ENCODE measurements around the gene PRMT5. TPM values are rescaled to one million over a fixed set of nuclear protein-coding genes. Genes with fewer than 3 reads are reported as not detected.

The PRMT5 gene
- total RNA-seq, 1 experiment from 2014 or later = 107 TPM

GRCh38 chr14:22872833-22873520 is 56.2 kb downstream of the PRMT5 start:
- H3K36me3 ChIP-seq (ENCODE audit: control insufficient read depth, insufficient read depth, low read length) = peaks cover 7% of the 10 kb centered on the region
- Mint-ChIP-seq H3K27ac (ENCODE audit: unreplicated experiment) (peak overlapping the region; percentile 92), H3K4me1 (ENCODE audit: low read depth, unreplicated experiment) (peaks cover 8% of the 10 kb centered on the region), H3K4me3 (ENCODE audit: unreplicated experiment) (peak overlapping the region; percentile 82), H3K36me3 (ENCODE audit: insufficient read depth, unreplicated experiment) (peaks cover 19% of the 10 kb centered on the region), H3K9me3 (ENCODE audit: unreplicated experiment) (no peaks in the 10 kb centered on the region), H3K27me3 (ENCODE audit: insufficient read depth, unreplicated experiment) (no peaks in the 10 kb centered on the region)
- no peak for DNase-seq
- H3K9me3 ChIP-seq = no peaks in the 10 kb centered on the region
- H3K27me3 ChIP-seq (replicated peaks; ENCODE audit: control insufficient read depth, insufficient read depth, low read length) = no peaks in the 10 kb centered on the region
- peak overlapping the region; percentile 91 for H3K4me3 ChIP-seq (ENCODE audit: low read depth, low read length)
- intact Hi-C loops (cut with micrococcal nuclease; ENCODE audit: unreplicated experiment) = loop anchor here (1.0 to 5.0 kb wide), 5 partner anchors 27 to 311 kb away; partner anchors contain the start of genes AJUBA and RBM23
- TF ChIP-seq CTCF (IDR thresholded peaks at IDR 0.05; ENCODE audit: insufficient read depth in 1 of 2, low read depth in 1 of 2, low read length in 1 of 2, severe bottlenecking in 1 of 2, unreplicated experiment in 1 of 2) = peak in 1 of 2 experiments; percentile 8
- POLR2A ChIA-PET = interaction anchor here (0.6 kb wide), 3 partner anchors 29 to 443 kb away, joined by 3 read pairs; no protein-coding TSS in a partner anchor
- no TSS peak for BruUV-seq (replicated peaks)
- peaks cover 9% of the 10 kb centered on the region; the same call in 1 of the 2 replicates for H3K4me1 ChIP-seq
- CTCF ChIA-PET = interaction anchor here (0.6 to 1.4 kb wide), 6 partner anchors 10 to 488 kb away, joined by 3 to 7 read pairs (median 6); no protein-coding TSS in a partner anchor

GRCh38 chr14:22872033-22872832 is 56.9 kb downstream of the PRMT5 start:
- H3K4me3 ChIP-seq (ENCODE audit: low read depth, low read length) = peak overlapping the region; percentile 91
- intact Hi-C loops (cut with micrococcal nuclease; ENCODE audit: unreplicated experiment) = loop anchor here (1.0 to 5.0 kb wide), 5 partner anchors 28 to 310 kb away; partner anchors contain the start of genes AJUBA and RBM23
- peak; percentile 82 to 86 for DNase-seq
- H3K9me3 ChIP-seq = no peaks in the 10 kb centered on the region
- H3K4me1 ChIP-seq = peaks cover 9% of the 10 kb centered on the region; the same call in 1 of the 2 replicates
- peak overlapping the region; percentile 82 for H3K4me3 Mint-ChIP-seq (ENCODE audit: unreplicated experiment)
- H3K9me3 Mint-ChIP-seq (ENCODE audit: unreplicated experiment) = no peaks in the 10 kb centered on the region
- ChIA-PET CTCF (interaction anchor here (0.6 to 1.9 kb wide), 14 partner anchors 13 to 487 kb away, joined by 3 to 10 read pairs (median 5); no protein-coding TSS in a partner anchor), POLR2A (interaction anchor here (0.5 to 1.6 kb wide), 8 partner anchors 28 to 442 kb away, joined by 3 to 5 read pairs (median 4); partner anchors contain the start of gene DAD1)
- BruUV-seq (replicated peaks) = TSS peak; percentile 57
- peaks cover 7% of the 10 kb centered on the region; the same call in 1 of the 2 replicates for H3K36me3 ChIP-seq (ENCODE audit: control insufficient read depth, insufficient read depth, low read length)
- peaks cover 8% of the 10 kb centered on the region for H3K4me1 Mint-ChIP-seq (ENCODE audit: low read depth, unreplicated experiment)
- H3K27ac Mint-ChIP-seq (ENCODE audit: unreplicated experiment) = peak overlapping the region; percentile 92
- no peaks in the 10 kb centered on the region for H3K27me3 Mint-ChIP-seq (ENCODE audit: insufficient read depth, unreplicated experiment)
- TF ChIP-seq CTCF (IDR thresholded peaks at IDR 0.05; ENCODE audit: insufficient read depth in 1 of 2, low read depth in 1 of 2, low read length in 1 of 2, severe bottlenecking in 1 of 2, unreplicated experiment in 1 of 2) = peak; percentile 86 to 89
- peaks cover 19% of the 10 kb centered on the region for H3K36me3 Mint-ChIP-seq (ENCODE audit: insufficient read depth, unreplicated experiment)
- H3K27me3 ChIP-seq (replicated peaks; ENCODE audit: control insufficient read depth, insufficient read depth, low read length) = no peaks in the 10 kb centered on the region

All from Caco-2 (cell line).